Measurements from ENCODE around the gene NKRF.

Gene NKRF

DNA sequence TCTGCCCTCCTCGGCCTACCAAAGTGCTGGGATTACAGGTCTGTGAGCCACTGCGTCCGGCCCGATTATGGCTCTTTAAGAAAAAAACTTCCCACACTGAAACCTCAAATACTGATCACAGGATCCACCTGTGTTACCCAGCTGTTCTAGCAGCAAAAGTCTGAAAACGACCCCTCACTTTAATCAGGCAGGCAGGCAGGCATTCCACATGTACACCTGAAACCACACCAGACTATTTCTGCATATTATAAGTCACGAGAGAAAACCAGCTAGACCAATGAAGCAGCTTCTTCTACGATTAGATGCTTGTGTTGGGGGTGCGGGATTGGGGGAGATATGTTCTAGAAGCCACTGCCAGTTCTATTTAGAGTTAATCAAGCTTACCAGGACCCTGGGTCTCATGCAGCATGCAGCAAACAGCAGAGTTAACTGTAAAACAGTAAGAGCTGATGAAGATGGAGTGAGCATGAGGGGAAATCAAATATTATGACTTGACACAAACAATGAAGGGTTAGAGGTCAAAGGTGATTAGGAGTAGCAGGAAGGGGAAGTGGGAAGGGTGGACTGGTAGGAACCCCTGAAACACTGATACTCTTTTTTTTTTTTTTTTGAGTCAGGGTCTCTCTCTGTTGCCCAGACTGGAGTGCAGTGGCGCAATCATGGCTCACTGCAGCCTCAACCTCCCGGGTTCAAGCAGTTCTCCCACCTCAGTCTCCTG lies 18.9 kb upstream of the NKRF start:
- H3K27ac ChIP-seq = no peak overlapping the region
- no peak for TF ChIP-seq ZFX (IDR thresholded peaks at IDR 0.05; ENCODE audit: borderline replicate concordance)
- TF ChIP-seq, protein P1, sequence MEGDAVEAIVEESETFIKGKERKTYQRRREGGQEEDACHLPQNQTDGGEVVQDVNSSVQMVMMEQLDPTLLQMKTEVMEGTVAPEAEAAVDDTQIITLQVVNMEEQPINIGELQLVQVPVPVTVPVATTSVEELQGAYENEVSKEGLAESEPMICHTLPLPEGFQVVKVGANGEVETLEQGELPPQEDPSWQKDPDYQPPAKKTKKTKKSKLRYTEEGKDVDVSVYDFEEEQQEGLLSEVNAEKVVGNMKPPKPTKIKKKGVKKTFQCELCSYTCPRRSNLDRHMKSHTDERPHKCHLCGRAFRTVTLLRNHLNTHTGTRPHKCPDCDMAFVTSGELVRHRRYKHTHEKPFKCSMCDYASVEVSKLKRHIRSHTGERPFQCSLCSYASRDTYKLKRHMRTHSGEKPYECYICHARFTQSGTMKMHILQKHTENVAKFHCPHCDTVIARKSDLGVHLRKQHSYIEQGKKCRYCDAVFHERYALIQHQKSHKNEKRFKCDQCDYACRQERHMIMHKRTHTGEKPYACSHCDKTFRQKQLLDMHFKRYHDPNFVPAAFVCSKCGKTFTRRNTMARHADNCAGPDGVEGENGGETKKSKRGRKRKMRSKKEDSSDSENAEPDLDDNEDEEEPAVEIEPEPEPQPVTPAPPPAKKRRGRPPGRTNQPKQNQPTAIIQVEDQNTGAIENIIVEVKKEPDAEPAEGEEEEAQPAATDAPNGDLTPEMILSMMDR (IDR thresholded peaks at IDR 0.05) = no peak

DNA sequence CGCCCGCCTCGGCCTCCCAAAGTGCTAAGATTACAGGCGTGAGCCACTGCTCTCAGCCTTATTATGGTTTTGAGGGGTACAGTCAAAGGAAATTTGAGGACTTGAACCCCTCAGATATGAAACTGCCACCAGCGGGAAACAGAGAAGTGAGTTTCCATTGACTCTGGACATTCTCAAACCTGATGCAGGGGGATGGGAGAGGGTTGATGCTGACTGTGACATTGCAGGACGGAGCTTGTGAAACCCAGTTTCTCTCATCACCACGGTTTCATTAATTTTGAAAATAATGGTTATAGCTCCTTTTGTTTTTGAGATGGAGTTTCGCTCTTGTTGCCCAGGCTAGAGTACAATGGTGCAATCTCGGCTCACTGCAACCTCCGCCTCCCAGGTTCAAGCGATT lies 18.2 kb upstream of the NKRF start:
- no peak overlapping the region for H3K27ac ChIP-seq
- TF ChIP-seq ZFX (IDR thresholded peaks at IDR 0.05; ENCODE audit: borderline replicate concordance) = no peak
- TF ChIP-seq, protein P1 (IDR thresholded peaks at IDR 0.05) = no peak

DNA sequence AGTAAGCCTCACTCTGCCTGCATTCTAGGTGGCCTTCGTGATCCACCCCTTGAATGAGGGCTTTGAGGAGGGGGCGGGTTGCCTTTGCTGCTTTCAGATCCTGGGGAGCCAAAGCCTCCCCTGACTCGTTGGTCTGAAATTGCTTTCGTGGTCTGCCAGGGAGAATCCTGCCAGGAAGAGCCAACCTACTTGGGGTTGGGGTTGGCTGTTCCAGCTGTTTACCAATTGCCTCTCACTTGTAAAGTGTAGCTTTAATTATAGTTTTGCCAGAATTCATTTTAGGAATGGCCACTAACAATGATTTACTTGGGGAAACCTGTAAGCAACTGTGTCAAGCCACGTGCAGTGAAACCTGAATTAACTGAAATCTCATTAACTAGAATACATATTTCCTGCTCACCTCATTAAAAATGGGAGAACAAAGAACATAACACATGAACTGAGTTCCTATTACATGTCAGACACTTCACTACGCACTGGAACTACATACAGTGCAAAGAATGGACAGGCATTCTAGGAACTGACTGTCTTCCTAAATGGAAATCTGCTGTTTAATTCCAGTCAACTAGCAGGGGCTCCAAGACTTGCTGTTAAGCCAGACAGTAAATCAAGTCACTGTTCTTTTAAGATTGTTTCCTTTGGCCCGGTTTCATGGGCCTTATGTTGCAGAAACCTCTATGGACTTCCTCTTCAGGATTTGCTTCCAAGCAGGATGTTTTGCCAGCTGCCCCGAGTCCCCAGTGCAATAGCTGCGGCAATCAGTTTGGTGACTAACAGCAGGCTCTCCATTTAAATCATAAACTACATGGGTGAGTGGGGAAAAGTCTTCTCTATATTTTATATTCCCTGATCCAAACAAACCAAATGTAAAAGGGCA lies 16.4 kb upstream of the NKRF start:
- no peak for TF ChIP-seq ZFX (IDR thresholded peaks at IDR 0.05; ENCODE audit: borderline replicate concordance)
- TF ChIP-seq, protein P1 (IDR thresholded peaks at IDR 0.05) = no peak
- no peak overlapping the region for H3K27ac ChIP-seq

DNA sequence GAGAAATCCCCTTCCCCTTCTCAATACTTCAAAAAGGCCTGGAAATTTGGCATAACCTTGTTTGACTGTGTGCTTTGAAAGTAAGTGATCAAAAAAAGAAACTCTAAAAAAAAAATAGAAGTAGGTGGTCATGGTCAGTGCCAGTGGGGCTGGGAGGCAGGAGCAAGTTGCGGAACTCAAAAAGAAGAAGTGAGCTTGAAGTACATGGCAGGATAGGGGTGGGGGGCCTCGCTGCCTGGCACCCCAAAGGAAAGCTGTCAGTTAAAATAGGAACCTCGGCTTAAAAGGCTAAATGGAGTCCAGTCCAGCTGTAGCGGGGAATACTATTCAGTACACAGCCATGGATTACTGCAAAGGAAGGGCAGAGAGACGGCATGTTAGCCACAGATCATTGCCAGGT lies 12.2 kb upstream of the NKRF start:
- no peak for TF ChIP-seq ZFX (IDR thresholded peaks at IDR 0.05; ENCODE audit: borderline replicate concordance)
- TF ChIP-seq, protein P1 (IDR thresholded peaks at IDR 0.05) = no peak
- no peak overlapping the region for H3K27ac ChIP-seq

DNA sequence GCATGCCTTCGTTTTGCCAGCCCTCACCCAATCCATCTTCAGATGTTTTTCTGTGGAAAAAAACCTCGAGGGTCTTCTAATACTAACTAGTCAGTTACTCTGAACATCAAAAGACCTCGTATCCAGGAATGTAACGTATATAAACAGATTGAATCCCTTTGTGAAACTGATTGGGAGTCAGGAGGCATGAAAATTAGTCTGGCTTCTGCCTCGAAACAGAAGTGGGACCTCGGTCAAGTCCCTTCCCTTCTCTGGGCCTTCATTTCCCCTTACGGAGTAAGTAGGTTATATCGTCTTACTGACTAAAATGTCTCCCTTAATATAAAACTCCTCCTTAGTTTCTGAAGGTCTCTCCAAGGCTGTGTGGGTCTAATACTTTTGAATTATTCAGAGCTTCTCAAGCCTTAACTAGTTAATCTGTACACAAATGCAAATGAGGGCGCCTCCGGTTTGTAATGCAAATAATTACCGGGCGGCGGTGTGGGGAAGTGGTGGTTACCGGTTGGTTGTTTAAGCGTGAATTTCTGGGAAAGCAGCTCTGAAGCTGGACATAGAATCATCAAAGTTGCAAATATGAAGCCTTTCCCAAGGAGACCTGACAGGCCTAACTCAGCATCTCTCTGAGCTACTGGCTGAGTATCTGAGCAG lies 11.4 kb upstream of the NKRF start:
- TF ChIP-seq ZFX (IDR thresholded peaks at IDR 0.05; ENCODE audit: borderline replicate concordance) = no peak
- TF ChIP-seq, protein P1 (IDR thresholded peaks at IDR 0.05) = no peak
- no peak overlapping the region for H3K27ac ChIP-seq

DNA sequence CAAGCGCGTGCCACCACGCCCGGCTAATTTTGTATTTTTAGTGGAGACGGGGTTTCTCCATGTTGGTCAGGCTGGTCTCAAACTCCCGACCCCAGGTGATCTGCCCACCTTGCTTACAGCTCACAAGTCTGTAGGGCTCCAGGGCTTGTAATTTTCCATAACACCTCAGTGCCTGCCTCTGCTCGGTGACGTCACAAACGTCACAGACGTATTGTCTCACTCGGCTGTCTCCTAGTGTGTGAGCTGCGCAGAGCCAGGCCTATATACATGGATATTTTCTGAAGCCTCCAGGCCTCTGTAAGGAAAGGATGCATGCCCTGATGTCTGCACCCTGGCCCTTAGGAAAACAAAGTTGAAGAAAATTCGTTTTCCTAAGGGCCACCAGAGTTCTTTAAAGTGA lies 8.6 kb upstream of the NKRF start:
- TF ChIP-seq, protein P1 (IDR thresholded peaks at IDR 0.05) = no peak
- TF ChIP-seq ZFX (IDR thresholded peaks at IDR 0.05; ENCODE audit: borderline replicate concordance) = no peak
- H3K27ac ChIP-seq = no peak overlapping the region
